ENCODE data around the gene MSL3B.

- TF ChIP-seq CTCF (IDR thresholded peaks at IDR 0.05) (no peak), POLR2AphosphoS5 (IDR thresholded peaks at IDR 0.05) (no peak), POLR2A (IDR thresholded peaks at IDR 0.05) (no peak)
Observed at GRCh38 chr2:233901367-233901766, 33.2 kb upstream of the MSL3B start.

Data from transverse colon (tissue), 4 donors.